H1 (cell line): ENCODE measurements around the gene CCL23. TPM values are rescaled to one million over a fixed set of nuclear protein-coding genes. Genes with fewer than 3 reads are reported as not detected.

Experiments
- CHD1 ChIP-seq: IDR thresholded peaks from 2 replicates; pipeline ENCODE4 v1.6.1; 2012; ENCODE audit warnings: low read depth, low read length, improper control_type of control experiment
- HDAC2 ChIP-seq, 2 experiments: fragments of 300-600 bp in 1 of 2; sonication (generic) in 1 of 2; IDR thresholded peaks; 2 replicates each; pipeline ENCODE4 v1.6.1; 2011 to 2012; ENCODE audit warnings: low read depth in 2 of 2, low read length in 2 of 2, mild to moderate bottlenecking in 2 of 2, moderate library complexity in 2 of 2, borderline replicate concordance in 1 of 2, inconsistent platforms in 1 of 2
- KDM4A ChIP-seq: IDR thresholded peaks from one replicate; pipeline ENCODE4 v1.7.1; 2012; ENCODE audit warnings: low read depth, mild to moderate bottlenecking, moderate library complexity, low read length, inconsistent platforms; ENCODE audit not compliant: severe bottlenecking
- SIN3A ChIP-seq, 2 experiments: IDR thresholded peaks in 1 of 2; conservative IDR thresholded peaks in 1 of 2; 2 replicates each; pipeline ENCODE4 v1.6.1; 2011 to 2012; ENCODE audit warnings: low read length in 2 of 2, improper control_type of control experiment in 1 of 2, low read depth in 1 of 2, mild to moderate bottlenecking in 1 of 2
- SIRT6 ChIP-seq: IDR thresholded peaks from one replicate; pipeline ENCODE4 v1.7.1; 2012; ENCODE audit warnings: low read length, inconsistent platforms
- SIX5 ChIP-seq: IDR thresholded peaks from 2 replicates; pipeline ENCODE4 v1.6.1; 2011; ENCODE audit warnings: mild to moderate bottlenecking, low read depth, low read length
- polyA plus RNA-seq, 7 experiments: library from polyadenylated mRNA; depleted of rRNA in 3 of 7; stranded (reverse) in 5 of 7; unstranded in 2 of 7; fragments of >200 nt in 5 of 7; fragments of 200-250 nt in 2 of 7; gene quantifications; 1 replicate in 5 of 7; 2 replicates in 1 of 7; 4 replicates in 1 of 7; pipeline versions ENCODE4 v1.2.1 to v1.2.3, GENCODE V29; 2011 to 2013; ENCODE audit warnings: missing spikeins in 2 of 7, mixed read lengths in 2 of 7
- total RNA-seq: library from RNA; stranded (reverse); fragmentation: NEBNext Ultra II Directional; extraction: Animal tissue kit (Norgen Biotek cat#: 25700); gene quantifications from 2 replicates; pipeline ENCODE4 v1.2.1, GENCODE V29; 2021

CCL23 gene
- total and polyA plus RNA-seq, 2 of the 8 experiments (the other 6 are each of a cell fraction or from before 2014, with no cell fraction given) = not detected

- TF ChIP-seq SIN3A (conservative IDR thresholded peaks at IDR 0.05 in 1 of 2, IDR thresholded peaks at IDR 0.05 in 1 of 2; ENCODE audit: low read depth in 1 of 2, low read length in 2 of 2) (no peak), CHD1 (no peak), SIRT6 (no peak), SIX5 (no peak), HDAC2 (IDR thresholded peaks at IDR 0.05; ENCODE audit: borderline replicate concordance in 1 of 2, low read depth in 2 of 2, low read length in 2 of 2) (no peak), KDM4A (no peak)
Measured at GRCh38 chr17:36055171-36055570, 37.4 kb upstream of the CCL23 start (continued).
